Osteocyte (in vitro differentiated cells): Measurements from ENCODE around the gene WARS2. TPM values are rescaled to one million over a fixed set of nuclear protein-coding genes. Genes with fewer than 3 reads are reported as not detected.

Source experiments
- DNase-seq: peaks from one replicate; pipeline ENCODE4 v3.0.0; 2021; ENCODE audit warnings: mixed read lengths; ENCODE audit not compliant: unreplicated experiment; ENCODE audit errors: extremely low spot score
- H3K27ac Mint-ChIP-seq: one replicate; pipeline ENCODE4 v1.8.0; 2021; ENCODE audit warnings: mild to moderate bottlenecking, mixed read lengths; ENCODE audit not compliant: unreplicated experiment
- H3K27me3 Mint-ChIP-seq: one replicate; pipeline ENCODE4 v1.8.0; 2021; ENCODE audit warnings: mixed read lengths; ENCODE audit not compliant: unreplicated experiment
- H3K36me3 Mint-ChIP-seq: one replicate; pipeline ENCODE4 v1.8.0; 2021; ENCODE audit warnings: mixed read lengths; ENCODE audit not compliant: unreplicated experiment
- H3K4me1 Mint-ChIP-seq: one replicate; pipeline ENCODE4 v1.8.0; 2021; ENCODE audit warnings: mixed read lengths; ENCODE audit not compliant: unreplicated experiment
- H3K4me3 Mint-ChIP-seq: one replicate; pipeline ENCODE4 v1.8.0; 2021; ENCODE audit warnings: mild to moderate bottlenecking, moderate library complexity, mixed read lengths; ENCODE audit not compliant: unreplicated experiment
- H3K9me3 Mint-ChIP-seq: one replicate; pipeline ENCODE4 v1.8.0; 2021; ENCODE audit warnings: mixed read lengths; ENCODE audit not compliant: unreplicated experiment
- CTCF ChIP-seq: fragments of 200-600 bp; sonication (generic); IDR thresholded peaks from 2 replicates; pipeline ENCODE4 v1.5.0; 2021; ENCODE audit warnings: antibody characterized with exemption, mild to moderate bottlenecking, moderate library complexity
- total RNA-seq: library from RNA; stranded (reverse); gene quantifications from 2 replicates; pipeline ENCODE4 v1.2.1, GENCODE V29; 2021

The WARS2 gene
- total RNA-seq, 1 donor from 2014 or later = 13.2 TPM

GRCh38 chr1:119046785-119047438, 93.5 kb downstream of the WARS2 start:
- Mint-ChIP-seq H3K9me3 (no peaks in the 10 kb centered on the region), H3K4me1 (no peaks in the 10 kb centered on the region), H3K27ac (no peak overlapping the region), H3K4me3 (no peak overlapping the region), H3K27me3 (no peaks in the 10 kb centered on the region), H3K36me3 (peaks cover 4% of the 10 kb centered on the region)
- no peak for TF ChIP-seq CTCF
- DNase-seq = no peak

- no peaks in the 10 kb centered on the region for H3K27me3 Mint-ChIP-seq
- no peaks in the 10 kb centered on the region for H3K9me3 Mint-ChIP-seq
- no peak for DNase-seq
- H3K4me1 Mint-ChIP-seq = no peaks in the 10 kb centered on the region
- peaks cover 4% of the 10 kb centered on the region for H3K36me3 Mint-ChIP-seq
- no peak overlapping the region for H3K4me3 Mint-ChIP-seq
- TF ChIP-seq CTCF = no peak
- no peak overlapping the region for H3K27ac Mint-ChIP-seq
Measured at GRCh38 chr1:119046429-119046784, 94.0 kb downstream of the WARS2 start.

GRCh38 chr1:119045096-119045746, 95.2 kb downstream of the WARS2 start:
- Mint-ChIP-seq H3K27ac (no peak overlapping the region), H3K27me3 (no peaks in the 10 kb centered on the region), H3K9me3 (no peaks in the 10 kb centered on the region), H3K4me3 (no peak overlapping the region), H3K36me3 (peaks cover 4% of the 10 kb centered on the region), H3K4me1 (no peaks in the 10 kb centered on the region)
- no peak for DNase-seq
- TF ChIP-seq CTCF = no peak

GRCh38 chr1:119040906-119041305, 99.5 kb downstream of the WARS2 start:
- Mint-ChIP-seq H3K27me3 (no peaks in the 10 kb centered on the region), H3K9me3 (no peaks in the 10 kb centered on the region), H3K4me3 (no peak overlapping the region), H3K27ac (no peak overlapping the region), H3K36me3 (peaks cover 4% of the 10 kb centered on the region), H3K4me1 (no peaks in the 10 kb centered on the region)
- DNase-seq = no peak
- TF ChIP-seq CTCF = no peak

- Mint-ChIP-seq H3K4me1 (no peaks in the 10 kb centered on the region), H3K9me3 (no peaks in the 10 kb centered on the region), H3K27ac (no peak overlapping the region), H3K36me3 (peaks cover 4% of the 10 kb centered on the region), H3K4me3 (no peak overlapping the region), H3K27me3 (no peaks in the 10 kb centered on the region)
- no peak for DNase-seq
- TF ChIP-seq CTCF = no peak
Measured at GRCh38 chr1:119040489-119040888, 100.0 kb downstream of the WARS2 start.
